ENCODE results near the gene DNAJA4. TPM values are rescaled to one million over a fixed set of nuclear protein-coding genes. Genes with fewer than 3 reads are reported as not detected.

The DNAJA4 gene
- polyA plus RNA-seq, 1 of the 3 experiments (the other 2 are of a cell fraction) = 0.03 TPM

DNA sequence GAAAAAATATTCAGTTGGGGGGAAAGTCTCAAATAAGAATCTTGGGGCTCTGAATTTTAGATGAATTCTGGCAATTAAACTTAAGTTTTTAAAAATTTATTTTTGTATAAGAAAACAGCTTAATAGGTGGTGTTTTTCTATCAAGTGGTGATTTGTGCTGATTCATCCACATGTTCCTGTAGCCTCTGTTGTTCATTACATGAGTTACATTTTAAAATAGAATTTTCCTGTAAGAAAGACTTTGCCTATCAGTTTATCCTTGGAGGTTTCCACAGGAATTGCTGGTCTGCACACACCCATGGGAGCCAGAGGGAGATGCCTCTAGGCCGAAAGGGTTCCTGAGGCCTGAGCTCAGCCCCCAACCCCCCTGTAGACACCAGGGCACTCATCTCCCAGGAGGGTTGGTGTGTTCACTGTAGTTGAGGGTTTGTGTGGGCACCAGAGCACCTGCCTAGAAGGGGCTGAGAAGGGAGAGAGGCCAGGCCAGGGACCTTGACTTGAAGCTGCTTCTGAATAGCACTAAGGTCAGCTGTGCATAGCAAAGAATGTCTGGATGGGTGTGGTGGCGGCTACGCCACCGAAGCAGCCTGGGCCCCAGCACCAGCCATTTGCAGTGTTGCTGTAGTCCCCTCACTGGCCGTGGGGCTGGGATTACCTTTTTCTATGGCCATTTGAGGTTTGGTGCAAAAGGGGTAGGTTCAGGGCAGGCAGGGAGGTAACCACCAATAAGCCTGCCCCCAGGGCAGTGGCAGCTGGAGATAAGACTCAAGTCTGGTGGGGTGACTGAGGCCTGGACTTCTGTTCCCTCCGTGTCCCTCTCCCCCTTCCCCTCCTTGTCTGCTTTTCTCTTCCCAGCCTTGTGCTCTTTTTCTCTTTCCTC lies 11.9 kb downstream of the DNAJA4 start:
- peaks cover 11% of the 10 kb centered on the region for H3F3A ChIP-seq (replicated peaks; ENCODE audit: insufficient read depth)
- no peaks in the 10 kb centered on the region for H3K9me2 ChIP-seq
- DNase-seq = no peak
- no peaks in the 10 kb centered on the region for H3K9me3 ChIP-seq
- H3K27ac ChIP-seq (ENCODE audit: low read depth in 2 of 2, low read length in 1 of 2) = no peak overlapping the region
- ChIA-PET POLR2A (no interaction called here), CTCF (no interaction called here)
- TF ChIP-seq NFIC (IDR thresholded peaks at IDR 0.05; ENCODE audit: borderline replicate concordance) (no peak), EZH2phosphoT487 (IDR thresholded peaks at IDR 0.05; ENCODE audit: borderline replicate concordance, low read depth) (no peak), POLR2AphosphoS5 (IDR thresholded peaks at IDR 0.05; ENCODE audit: low read depth, low read length) (no peak), MXI1 (IDR thresholded peaks at IDR 0.05; ENCODE audit: low read depth, low read length) (no peak), MEF2A (IDR thresholded peaks at IDR 0.05; ENCODE audit: borderline replicate concordance, low read depth) (no peak), TCF12 (IDR thresholded peaks at IDR 0.05) (no peak), GABPA (IDR thresholded peaks at IDR 0.05; ENCODE audit: low read depth) (no peak), RAD21 (IDR thresholded peaks at IDR 0.05; ENCODE audit: low read length) (no peak), GATA2 (CRISPR knock-in tag; IDR thresholded peaks at IDR 0.05) (no peak), NRF1 (IDR thresholded peaks at IDR 0.05; ENCODE audit: low read depth, low read length) (no peak), TEAD4 (IDR thresholded peaks at IDR 0.05; ENCODE audit: borderline replicate concordance, insufficient read depth) (no peak), SMC3 (IDR thresholded peaks at IDR 0.05; ENCODE audit: low read depth, low read length) (no peak), FOSL2 (IDR thresholded peaks at IDR 0.05; ENCODE audit: borderline replicate concordance, low read depth) (no peak), JUND (IDR thresholded peaks at IDR 0.05) (no peak), TAF1 (IDR thresholded peaks at IDR 0.05; ENCODE audit: borderline replicate concordance, low read depth, low read length) (no peak)
- TF ChIP-seq, protein P1, sequence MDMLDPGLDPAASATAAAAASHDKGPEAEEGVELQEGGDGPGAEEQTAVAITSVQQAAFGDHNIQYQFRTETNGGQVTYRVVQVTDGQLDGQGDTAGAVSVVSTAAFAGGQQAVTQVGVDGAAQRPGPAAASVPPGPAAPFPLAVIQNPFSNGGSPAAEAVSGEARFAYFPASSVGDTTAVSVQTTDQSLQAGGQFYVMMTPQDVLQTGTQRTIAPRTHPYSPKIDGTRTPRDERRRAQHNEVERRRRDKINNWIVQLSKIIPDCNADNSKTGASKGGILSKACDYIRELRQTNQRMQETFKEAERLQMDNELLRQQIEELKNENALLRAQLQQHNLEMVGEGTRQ (IDR thresholded peaks at IDR 0.05; ENCODE audit: borderline replicate concordance, low read depth, low read length) = no peak
- TF ChIP-seq, protein P2, sequence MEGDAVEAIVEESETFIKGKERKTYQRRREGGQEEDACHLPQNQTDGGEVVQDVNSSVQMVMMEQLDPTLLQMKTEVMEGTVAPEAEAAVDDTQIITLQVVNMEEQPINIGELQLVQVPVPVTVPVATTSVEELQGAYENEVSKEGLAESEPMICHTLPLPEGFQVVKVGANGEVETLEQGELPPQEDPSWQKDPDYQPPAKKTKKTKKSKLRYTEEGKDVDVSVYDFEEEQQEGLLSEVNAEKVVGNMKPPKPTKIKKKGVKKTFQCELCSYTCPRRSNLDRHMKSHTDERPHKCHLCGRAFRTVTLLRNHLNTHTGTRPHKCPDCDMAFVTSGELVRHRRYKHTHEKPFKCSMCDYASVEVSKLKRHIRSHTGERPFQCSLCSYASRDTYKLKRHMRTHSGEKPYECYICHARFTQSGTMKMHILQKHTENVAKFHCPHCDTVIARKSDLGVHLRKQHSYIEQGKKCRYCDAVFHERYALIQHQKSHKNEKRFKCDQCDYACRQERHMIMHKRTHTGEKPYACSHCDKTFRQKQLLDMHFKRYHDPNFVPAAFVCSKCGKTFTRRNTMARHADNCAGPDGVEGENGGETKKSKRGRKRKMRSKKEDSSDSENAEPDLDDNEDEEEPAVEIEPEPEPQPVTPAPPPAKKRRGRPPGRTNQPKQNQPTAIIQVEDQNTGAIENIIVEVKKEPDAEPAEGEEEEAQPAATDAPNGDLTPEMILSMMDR (IDR thresholded peaks at IDR 0.05) = no peak
- TF ChIP-seq, protein P3, sequence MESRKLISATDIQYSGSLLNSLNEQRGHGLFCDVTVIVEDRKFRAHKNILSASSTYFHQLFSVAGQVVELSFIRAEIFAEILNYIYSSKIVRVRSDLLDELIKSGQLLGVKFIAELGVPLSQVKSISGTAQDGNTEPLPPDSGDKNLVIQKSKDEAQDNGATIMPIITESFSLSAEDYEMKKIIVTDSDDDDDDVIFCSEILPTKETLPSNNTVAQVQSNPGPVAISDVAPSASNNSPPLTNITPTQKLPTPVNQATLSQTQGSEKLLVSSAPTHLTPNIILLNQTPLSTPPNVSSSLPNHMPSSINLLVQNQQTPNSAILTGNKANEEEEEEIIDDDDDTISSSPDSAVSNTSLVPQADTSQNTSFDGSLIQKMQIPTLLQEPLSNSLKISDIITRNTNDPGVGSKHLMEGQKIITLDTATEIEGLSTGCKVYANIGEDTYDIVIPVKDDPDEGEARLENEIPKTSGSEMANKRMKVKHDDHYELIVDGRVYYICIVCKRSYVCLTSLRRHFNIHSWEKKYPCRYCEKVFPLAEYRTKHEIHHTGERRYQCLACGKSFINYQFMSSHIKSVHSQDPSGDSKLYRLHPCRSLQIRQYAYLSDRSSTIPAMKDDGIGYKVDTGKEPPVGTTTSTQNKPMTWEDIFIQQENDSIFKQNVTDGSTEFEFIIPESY (IDR thresholded peaks at IDR 0.05; ENCODE audit: borderline replicate concordance, low read depth) = no peak
- TF ChIP-seq, protein P4, sequence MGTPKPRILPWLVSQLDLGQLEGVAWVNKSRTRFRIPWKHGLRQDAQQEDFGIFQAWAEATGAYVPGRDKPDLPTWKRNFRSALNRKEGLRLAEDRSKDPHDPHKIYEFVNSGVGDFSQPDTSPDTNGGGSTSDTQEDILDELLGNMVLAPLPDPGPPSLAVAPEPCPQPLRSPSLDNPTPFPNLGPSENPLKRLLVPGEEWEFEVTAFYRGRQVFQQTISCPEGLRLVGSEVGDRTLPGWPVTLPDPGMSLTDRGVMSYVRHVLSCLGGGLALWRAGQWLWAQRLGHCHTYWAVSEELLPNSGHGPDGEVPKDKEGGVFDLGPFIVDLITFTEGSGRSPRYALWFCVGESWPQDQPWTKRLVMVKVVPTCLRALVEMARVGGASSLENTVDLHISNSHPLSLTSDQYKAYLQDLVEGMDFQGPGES (IDR thresholded peaks at IDR 0.05; ENCODE audit: low read depth, low read length) = no peak
- TF ChIP-seq, protein P5, sequence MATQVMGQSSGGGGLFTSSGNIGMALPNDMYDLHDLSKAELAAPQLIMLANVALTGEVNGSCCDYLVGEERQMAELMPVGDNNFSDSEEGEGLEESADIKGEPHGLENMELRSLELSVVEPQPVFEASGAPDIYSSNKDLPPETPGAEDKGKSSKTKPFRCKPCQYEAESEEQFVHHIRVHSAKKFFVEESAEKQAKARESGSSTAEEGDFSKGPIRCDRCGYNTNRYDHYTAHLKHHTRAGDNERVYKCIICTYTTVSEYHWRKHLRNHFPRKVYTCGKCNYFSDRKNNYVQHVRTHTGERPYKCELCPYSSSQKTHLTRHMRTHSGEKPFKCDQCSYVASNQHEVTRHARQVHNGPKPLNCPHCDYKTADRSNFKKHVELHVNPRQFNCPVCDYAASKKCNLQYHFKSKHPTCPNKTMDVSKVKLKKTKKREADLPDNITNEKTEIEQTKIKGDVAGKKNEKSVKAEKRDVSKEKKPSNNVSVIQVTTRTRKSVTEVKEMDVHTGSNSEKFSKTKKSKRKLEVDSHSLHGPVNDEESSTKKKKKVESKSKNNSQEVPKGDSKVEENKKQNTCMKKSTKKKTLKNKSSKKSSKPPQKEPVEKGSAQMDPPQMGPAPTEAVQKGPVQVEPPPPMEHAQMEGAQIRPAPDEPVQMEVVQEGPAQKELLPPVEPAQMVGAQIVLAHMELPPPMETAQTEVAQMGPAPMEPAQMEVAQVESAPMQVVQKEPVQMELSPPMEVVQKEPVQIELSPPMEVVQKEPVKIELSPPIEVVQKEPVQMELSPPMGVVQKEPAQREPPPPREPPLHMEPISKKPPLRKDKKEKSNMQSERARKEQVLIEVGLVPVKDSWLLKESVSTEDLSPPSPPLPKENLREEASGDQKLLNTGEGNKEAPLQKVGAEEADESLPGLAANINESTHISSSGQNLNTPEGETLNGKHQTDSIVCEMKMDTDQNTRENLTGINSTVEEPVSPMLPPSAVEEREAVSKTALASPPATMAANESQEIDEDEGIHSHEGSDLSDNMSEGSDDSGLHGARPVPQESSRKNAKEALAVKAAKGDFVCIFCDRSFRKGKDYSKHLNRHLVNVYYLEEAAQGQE (IDR thresholded peaks at IDR 0.05; ENCODE audit: low read depth, low read length) = no peak
- H2AFZ ChIP-seq (ENCODE audit: low read depth) = no peak overlapping the region
- H3K36me3 ChIP-seq (replicated peaks in 1 of 2; ENCODE audit: control insufficient read depth in 1 of 2, insufficient read depth in 2 of 2, low read length in 1 of 2) = peaks cover 0 to 3% of the 10 kb centered on the region in 2 experiments
- H3K4me2 ChIP-seq = no peak overlapping the region
- H3K4me1 ChIP-seq (ENCODE audit: control insufficient read depth in 1 of 2, insufficient read depth in 2 of 2, low read depth in 1 of 2, low read length in 1 of 2) = peaks cover 6 to 8% of the 10 kb centered on the region in 2 experiments; a peak in 2 of 4 replicates
- H4K20me1 ChIP-seq (ENCODE audit: insufficient read depth) = no peaks in the 10 kb centered on the region
- H3K4me3 ChIP-seq (ENCODE audit: low read depth in 2 of 2, low read length in 1 of 2) = no peak overlapping the region
- H3K27me3 ChIP-seq (ENCODE audit: insufficient read depth) = no peaks in the 10 kb centered on the region
- H3K79me2 ChIP-seq (ENCODE audit: insufficient read depth) = no peaks in the 10 kb centered on the region
- no peak overlapping the region for H3K9ac ChIP-seq
- 93% methylated on average over 4 of the region's 6 CpGs for WGBS (ENCODE audit: low lambda C conversion rate)
